Ishikawa (cell line): ENCODE measurements around the gene DNM2.

Experiments used
- CEBPB ChIP-seq: IDR thresholded peaks from 2 replicates; pipeline ENCODE4 v1.6.1; 2012
- EGR1 ChIP-seq: IDR thresholded peaks from 2 replicates; pipeline ENCODE4 v1.6.1; 2012
- EP300 ChIP-seq: IDR thresholded peaks from 2 replicates; pipeline ENCODE4 v1.6.1; 2012; ENCODE audit warnings: borderline replicate concordance
- FOXM1 ChIP-seq: IDR thresholded peaks from 2 replicates; pipeline ENCODE4 v1.6.1; 2012; ENCODE audit warnings: low read depth, borderline replicate concordance
- MAX ChIP-seq: IDR thresholded peaks from 2 replicates; pipeline ENCODE4 v1.6.1; 2012
- NFIC ChIP-seq: IDR thresholded peaks from 2 replicates; pipeline ENCODE4 v1.6.1; 2012
- TAF1 ChIP-seq: IDR thresholded peaks from 2 replicates; pipeline ENCODE4 v1.6.1; 2012; ENCODE audit warnings: low read depth, mild to moderate bottlenecking
- YY1 ChIP-seq: IDR thresholded peaks from 2 replicates; pipeline ENCODE4 v1.6.1; 2012; ENCODE audit warnings: low read depth
- TF ChIP-seq, protein P1 (sequence below): IDR thresholded peaks from 2 replicates; pipeline ENCODE4 v1.6.1; 2012; ENCODE audit warnings: low read depth, mild to moderate bottlenecking
- TF ChIP-seq, protein P2 (sequence below): IDR thresholded peaks from 2 replicates; pipeline ENCODE4 v1.6.1; 2012

DNA sequence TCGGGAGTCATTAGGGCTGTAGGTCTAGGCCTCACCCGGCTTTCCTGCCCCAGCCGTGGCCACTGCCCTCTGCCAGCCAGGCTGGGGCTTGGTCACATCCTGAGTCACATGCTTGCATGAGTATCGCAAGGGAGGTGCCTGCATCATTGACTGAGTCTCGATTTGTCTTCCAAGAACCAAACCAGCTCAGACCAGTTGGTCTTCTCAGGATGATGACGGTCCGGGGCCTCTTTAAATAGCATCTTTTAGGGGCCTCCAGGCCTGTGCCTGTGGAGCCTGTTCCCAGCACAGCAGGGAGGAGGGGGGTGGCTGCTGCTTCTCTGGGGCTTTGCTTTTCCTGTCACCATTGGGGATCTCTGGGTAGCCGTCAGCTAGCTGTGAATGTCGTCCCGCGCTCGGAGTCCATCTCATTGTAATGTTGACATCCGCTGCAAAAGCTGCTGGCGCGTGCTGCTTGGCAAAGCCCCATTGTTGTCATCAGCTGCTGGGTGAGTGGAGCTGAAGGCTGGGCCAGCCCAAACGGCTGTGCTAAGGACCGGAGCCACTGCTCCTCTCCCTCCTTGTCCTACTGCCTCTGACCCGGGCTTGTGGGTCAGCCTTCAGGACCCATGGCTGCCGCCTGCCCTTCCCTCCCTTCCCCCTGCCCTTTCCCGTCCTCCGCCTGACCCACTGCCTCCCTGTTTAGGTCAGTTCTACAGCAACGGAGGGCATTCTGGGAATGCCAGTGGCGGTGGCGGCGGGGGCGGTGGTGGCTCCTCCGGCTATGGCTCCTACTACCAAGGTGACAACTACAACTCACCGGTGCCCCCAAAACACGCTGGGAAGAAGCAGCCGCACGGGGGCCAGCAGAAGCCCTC, 31.0 kb upstream of the DNM2 start:
- TF ChIP-seq TAF1 (no peak), EGR1 (no peak), MAX (no peak), YY1 (no peak), EP300 (no peak), NFIC (no peak), FOXM1 (no peak), CEBPB (no peak)
- TF ChIP-seq, protein P1, sequence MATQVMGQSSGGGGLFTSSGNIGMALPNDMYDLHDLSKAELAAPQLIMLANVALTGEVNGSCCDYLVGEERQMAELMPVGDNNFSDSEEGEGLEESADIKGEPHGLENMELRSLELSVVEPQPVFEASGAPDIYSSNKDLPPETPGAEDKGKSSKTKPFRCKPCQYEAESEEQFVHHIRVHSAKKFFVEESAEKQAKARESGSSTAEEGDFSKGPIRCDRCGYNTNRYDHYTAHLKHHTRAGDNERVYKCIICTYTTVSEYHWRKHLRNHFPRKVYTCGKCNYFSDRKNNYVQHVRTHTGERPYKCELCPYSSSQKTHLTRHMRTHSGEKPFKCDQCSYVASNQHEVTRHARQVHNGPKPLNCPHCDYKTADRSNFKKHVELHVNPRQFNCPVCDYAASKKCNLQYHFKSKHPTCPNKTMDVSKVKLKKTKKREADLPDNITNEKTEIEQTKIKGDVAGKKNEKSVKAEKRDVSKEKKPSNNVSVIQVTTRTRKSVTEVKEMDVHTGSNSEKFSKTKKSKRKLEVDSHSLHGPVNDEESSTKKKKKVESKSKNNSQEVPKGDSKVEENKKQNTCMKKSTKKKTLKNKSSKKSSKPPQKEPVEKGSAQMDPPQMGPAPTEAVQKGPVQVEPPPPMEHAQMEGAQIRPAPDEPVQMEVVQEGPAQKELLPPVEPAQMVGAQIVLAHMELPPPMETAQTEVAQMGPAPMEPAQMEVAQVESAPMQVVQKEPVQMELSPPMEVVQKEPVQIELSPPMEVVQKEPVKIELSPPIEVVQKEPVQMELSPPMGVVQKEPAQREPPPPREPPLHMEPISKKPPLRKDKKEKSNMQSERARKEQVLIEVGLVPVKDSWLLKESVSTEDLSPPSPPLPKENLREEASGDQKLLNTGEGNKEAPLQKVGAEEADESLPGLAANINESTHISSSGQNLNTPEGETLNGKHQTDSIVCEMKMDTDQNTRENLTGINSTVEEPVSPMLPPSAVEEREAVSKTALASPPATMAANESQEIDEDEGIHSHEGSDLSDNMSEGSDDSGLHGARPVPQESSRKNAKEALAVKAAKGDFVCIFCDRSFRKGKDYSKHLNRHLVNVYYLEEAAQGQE, result no peak
- TF ChIP-seq, protein P2, sequence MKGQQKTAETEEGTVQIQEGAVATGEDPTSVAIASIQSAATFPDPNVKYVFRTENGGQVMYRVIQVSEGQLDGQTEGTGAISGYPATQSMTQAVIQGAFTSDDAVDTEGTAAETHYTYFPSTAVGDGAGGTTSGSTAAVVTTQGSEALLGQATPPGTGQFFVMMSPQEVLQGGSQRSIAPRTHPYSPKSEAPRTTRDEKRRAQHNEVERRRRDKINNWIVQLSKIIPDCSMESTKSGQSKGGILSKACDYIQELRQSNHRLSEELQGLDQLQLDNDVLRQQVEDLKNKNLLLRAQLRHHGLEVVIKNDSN, result no peak
